HG03280 (cell line): ENCODE data around the gene PTPN5.

ENCODE experiments used
- ATAC-seq: cut with Tn5 transposase; IDR thresholded peaks from one replicate; pipeline ENCODE4 v1.9.1; 2021; ENCODE audit warnings: mild to moderate bottlenecking, moderate library complexity; ENCODE audit not compliant: unreplicated experiment

The PTPN5 gene

GRCh38 chr11:18743365-18743764 lies 48.2 kb downstream of the PTPN5 start:
- no peak for ATAC-seq

GRCh38 chr11:18741783-18742182 lies 49.8 kb downstream of the PTPN5 start:
- no peak for ATAC-seq

- ATAC-seq = no peak
Observed at GRCh38 chr11:18739685-18740084, 51.9 kb downstream of the PTPN5 start.

GRCh38 chr11:18737642-18738041 lies 54.0 kb downstream of the PTPN5 start:
- ATAC-seq = no peak

- no peak for ATAC-seq
Observed at GRCh38 chr11:18736590-18737148, 54.9 kb downstream of the PTPN5 start.

GRCh38 chr11:18733202-18733601 lies 58.4 kb downstream of the PTPN5 start:
- ATAC-seq = no peak

GRCh38 chr11:18731949-18732821 lies 59.4 kb downstream of the PTPN5 start:
- ATAC-seq = no peak

GRCh38 chr11:18731441-18731840 lies 60.2 kb downstream of the PTPN5 start:
- no peak for ATAC-seq

- no peak for ATAC-seq
Observed at GRCh38 chr11:18730020-18730419, 61.6 kb downstream of the PTPN5 start.

- no peak for ATAC-seq
Observed at GRCh38 chr11:18729426-18729825, 62.2 kb downstream of the PTPN5 start.

- ATAC-seq = no peak
Observed at GRCh38 chr11:18728658-18729057, 62.9 kb downstream of the PTPN5 start.

- ATAC-seq = peak; percentile 46
Observed at GRCh38 chr11:18727479-18728236, 63.9 kb downstream of the PTPN5 start.

- ATAC-seq = no peak
Observed at GRCh38 chr11:18726040-18726439, 65.6 kb downstream of the PTPN5 start, which contains the start of gene IGSF22. TSS of gene IGSF22 (minus strand) at chr11:18726188. CDS start at chr11:18724236, 1,952 bp downstream.

GRCh38 chr11:18723991-18724390 lies 67.6 kb downstream of the PTPN5 start:
- ATAC-seq = no peak

- peak; percentile 17 for ATAC-seq
Observed at GRCh38 chr11:18722293-18722637, 69.3 kb downstream of the PTPN5 start.

- ATAC-seq = peak; percentile 69
Observed at GRCh38 chr11:18721561-18722292, 69.9 kb downstream of the PTPN5 start.

GRCh38 chr11:18720808-18721560 lies 70.6 kb downstream of the PTPN5 start:
- peak; percentile 54 for ATAC-seq

- ATAC-seq = no peak
Observed at GRCh38 chr11:18720091-18720807, 71.3 kb downstream of the PTPN5 start.

- no peak for ATAC-seq
Observed at GRCh38 chr11:18715476-18715875, 76.1 kb downstream of the PTPN5 start.

GRCh38 chr11:18714443-18714780 lies 77.2 kb downstream of the PTPN5 start:
- no peak for ATAC-seq
